Spleen (tissue), 11 donors: Measurements from ENCODE around the gene ABCD3. TPM values are rescaled to one million over a fixed set of nuclear protein-coding genes. Genes with fewer than 3 reads are reported as not detected.

ENCODE experiments used
- DNase-seq: peaks from one replicate; pipeline ENCODE4 v3.0.0-alpha.2; 2020
- H3K27ac ChIP-seq, 8 donors: fragments of 200-600 bp; sonication (generic) in 7 of 8; 1 replicate in 4 of 8; 2 replicates in 4 of 8; pipeline versions ENCODE4 v1.5.0 to v1.8.0; 2016 to 2021; ENCODE audit warnings: inconsistent platforms in 4 of 8, mild to moderate bottlenecking in 4 of 8, moderate library complexity in 1 of 8
- H3K27me3 ChIP-seq, 7 donors: fragments of 200-600 bp; sonication (generic) in 6 of 7; replicated peaks in 1 of 7; 1 replicate in 4 of 7; 2 replicates in 3 of 7; pipeline versions ENCODE4 v1.5.0 to v1.8.0; 2016 to 2021; ENCODE audit warnings: inconsistent platforms in 3 of 7, mild to moderate bottlenecking in 1 of 7
- H3K36me3 ChIP-seq, 6 donors: fragments of 200-600 bp; sonication (generic) in 5 of 6; 1 replicate in 4 of 6; 2 replicates in 2 of 6; pipeline versions ENCODE4 v1.5.0 to v1.8.0; 2016 to 2021; ENCODE audit warnings: inconsistent platforms in 2 of 6
- H3K4me1 ChIP-seq, 6 donors: fragments of 200-600 bp; sonication (generic) in 5 of 6; 1 replicate in 3 of 6; 2 replicates in 3 of 6; pipeline versions ENCODE4 v1.5.0 to v1.8.0; 2016 to 2021; ENCODE audit warnings: inconsistent platforms in 3 of 6
- H3K4me3 ChIP-seq, 8 donors: fragments of 200-600 bp; sonication (generic) in 7 of 8; 1 replicate in 4 of 8; 2 replicates in 4 of 8; pipeline versions ENCODE4 v1.5.0 to v1.8.0; 2016 to 2021; ENCODE audit warnings: inconsistent platforms in 4 of 8, mild to moderate bottlenecking in 4 of 8, moderate library complexity in 2 of 8
- H3K9me3 ChIP-seq, 8 donors: fragments of 200-600 bp; sonication (generic) in 7 of 8; 1 replicate in 4 of 8; 2 replicates in 4 of 8; pipeline versions ENCODE4 v1.5.0 to v1.8.0; 2016 to 2021; ENCODE audit warnings: inconsistent platforms in 4 of 8
- CTCF ChIP-seq, 11 experiments: fragments of 200-600 bp in 7 of 11; fragments of 450-650 bp in 4 of 11; sonication (generic) in 4 of 11; IDR thresholded peaks in 8 of 11; conservative IDR thresholded peaks in 3 of 11; 1 replicate in 7 of 11; 2 replicates in 4 of 11; pipeline versions ENCODE4 v1.4.0 to v1.8.0; 2016 to 2021; ENCODE audit warnings: antibody characterized with exemption in 11 of 11, inconsistent platforms in 4 of 11, mild to moderate bottlenecking in 1 of 11
- POLR2A ChIP-seq, 3 donors: fragments of 450-650 bp; IDR thresholded peaks; one replicate each; pipeline ENCODE4 v1.5.1; 2017; ENCODE audit warnings: antibody characterized with exemption in 3 of 3, mild to moderate bottlenecking in 1 of 3
- POLR2AphosphoS5 ChIP-seq, 3 donors: sonication (generic); formaldehyde crosslinking; IDR thresholded peaks; one replicate each; pipeline ENCODE4 v1.5.1; 2017; ENCODE audit warnings: antibody characterized with exemption in 3 of 3
- WGBS, 5 donors: extraction: QIAGEN DNeasy Blood & Tissue Kit in 3 of 5; methylation state at CpG; one replicate each; pipeline versions ENCODE4 v1.1.5 to v1.1.7; 2013 to 2018; 5-methylcytosine and 5-hydroxymethylcytosine counted together
- intact Hi-C: fragments of 100-400 bp; cut with DNase I; formaldehyde crosslinking; loops from one replicate; pipeline ENCODE4 v1.15.0; 2023; ENCODE audit warnings: low total_unique reads
- polyA plus RNA-seq, 3 donors: library from polyadenylated mRNA; stranded (reverse); fragments of 200-250 nt; gene quantifications; one replicate each; pipeline ENCODE4 v1.2.1, GENCODE V29; 2013
- total RNA-seq, 7 donors: library from RNA; depleted of rRNA in 3 of 7; stranded (reverse); fragments of >200 nt in 3 of 7; fragmentation: NEBNext Ultra II Directional in 4 of 7; extraction: Animal tissue kit (Norgen Biotek cat#: 25700) in 4 of 7; gene quantifications; one replicate each; pipeline versions ENCODE4 v1.1.0 to v1.2.1, GENCODE V29; 2016 to 2021
- donor health status: healthy with polysubstance abuse.
- donor health status: DM: no; HTN: no; CAD: no; lungs with moderate emphysema.
- donor health status: DM: no; HTN: no; CAD: no.
- donor health status: Bipolar disorder and iron deficiency.
- donor health status: healthy.
- donor health status: DM: no; HTN: no; CAD: no.
- donor health status: DM: yes; HTN: yes; CAD: no.

Gene ABCD3
- total and polyA plus RNA-seq, 10 donors, result 9.1 to 30.8 (median 19.8) TPM

GRCh38 chr1:94479682-94480081 is 61.5 kb downstream of the ABCD3 start:
- peaks cover 0 to 69% (median 11%) of the 10 kb centered on the region in 6 donors for H3K36me3 ChIP-seq
- H3K27ac ChIP-seq, result no peak overlapping the region
- intact Hi-C loops, result loop anchor here (10.0 kb wide), 1 partner anchor 325 kb away; no protein-coding TSS in a partner anchor

GRCh38 chr1:94481473-94481933 is 63.3 kb downstream of the ABCD3 start:
- no peaks in the 10 kb centered on the region for H3K4me1 ChIP-seq
- no peaks in the 10 kb centered on the region for H3K27me3 ChIP-seq
- peaks cover 0 to 75% (median 13%) of the 10 kb centered on the region in 6 donors for H3K36me3 ChIP-seq
- intact Hi-C loops, result loop anchor here (10.0 kb wide), 1 partner anchor 323 kb away; no protein-coding TSS in a partner anchor
- WGBS, 5 donors, result 4 to 18% (median 14%) methylated on average over 4 of the region's 4 CpGs
- no peak overlapping the region for H3K27ac ChIP-seq
- DNase-seq, result no peak
- no peaks in the 10 kb centered on the region for H3K9me3 ChIP-seq
- TF ChIP-seq POLR2AphosphoS5 (IDR thresholded peaks at IDR 0.05) (no peak), CTCF (IDR thresholded peaks at IDR 0.05 in 8 of 11, conservative IDR thresholded peaks at IDR 0.05 in 3 of 11) (peak; percentile 34 to 89 (median 79))
- H3K4me3 ChIP-seq, result no peak overlapping the region

More at GRCh38 chr1:94479682-94480081, 61.5 kb downstream of the ABCD3 start:
- no peak for DNase-seq
- no peaks in the 10 kb centered on the region for H3K9me3 ChIP-seq
- TF ChIP-seq CTCF (IDR thresholded peaks at IDR 0.05 in 8 of 11, conservative IDR thresholded peaks at IDR 0.05 in 3 of 11) (no peak), POLR2AphosphoS5 (IDR thresholded peaks at IDR 0.05) (no peak), POLR2A (IDR thresholded peaks at IDR 0.05) (no peak)
- WGBS, 5 donors, result 91 to 97% (median 93%) methylated on average over 3 of the region's 3 CpGs
- H3K4me3 ChIP-seq, result no peak overlapping the region
- no peaks in the 10 kb centered on the region for H3K4me1 ChIP-seq
- no peaks in the 10 kb centered on the region for H3K27me3 ChIP-seq

GRCh38 chr1:94486990-94487389 is 68.8 kb downstream of the ABCD3 start:
- Histone ChIP-seq H3K36me3 (peaks cover 0 to 91% (median 34%) of the 10 kb centered on the region in 6 donors), H3K4me3 (no peak overlapping the region), H3K9me3 (no peaks in the 10 kb centered on the region), H3K27me3 (no peaks in the 10 kb centered on the region), H3K27ac (no peak overlapping the region), H3K4me1 (no peaks in the 10 kb centered on the region)
- 92 to 99% (median 97%) methylated on average over 5 of the region's 5 CpGs for WGBS, 5 donors
- no peak for TF ChIP-seq CTCF (IDR thresholded peaks at IDR 0.05 in 8 of 11, conservative IDR thresholded peaks at IDR 0.05 in 3 of 11)
- no peak for TF ChIP-seq POLR2AphosphoS5 (IDR thresholded peaks at IDR 0.05)
- no peak for TF ChIP-seq POLR2A (IDR thresholded peaks at IDR 0.05)
- intact Hi-C loops, result loop anchor here (10.0 kb wide), 1 partner anchor 318 kb away; no protein-coding TSS in a partner anchor
- DNase-seq, result no peak

- H3K36me3 ChIP-seq, result peaks cover 0 to 75% (median 30%) of the 10 kb centered on the region in 6 donors
- WGBS, 5 donors, result 74 to 84% (median 83%) methylated on average over 2 of the region's 2 CpGs
- intact Hi-C loops, result no loop called here
- no peaks in the 10 kb centered on the region for H3K4me1 ChIP-seq
- no peaks in the 10 kb centered on the region for H3K27me3 ChIP-seq
- TF ChIP-seq POLR2A (IDR thresholded peaks at IDR 0.05) (no peak), CTCF (IDR thresholded peaks at IDR 0.05 in 8 of 11, conservative IDR thresholded peaks at IDR 0.05 in 3 of 11) (no peak), POLR2AphosphoS5 (IDR thresholded peaks at IDR 0.05) (no peak)
- no peaks in the 10 kb centered on the region for H3K9me3 ChIP-seq
- H3K4me3 ChIP-seq, result no peak overlapping the region
- no peak overlapping the region for H3K27ac ChIP-seq
- DNase-seq, result no peak
Measured at GRCh38 chr1:94490556-94490955, 72.4 kb downstream of the ABCD3 start.
